Activated naive CD4-positive, alpha-beta T cell treated with anti-CD3 and anti-CD28 coated beads, Interleukin-2, amount 50 U/mL, for 16 hours (primary cell): Measurements from ENCODE around the gene MEF2D.

Experiments
- DNase-seq: peaks from one replicate; pipeline ENCODE4 v3.0.0-alpha.2; 2020

MEF2D gene

DNA sequence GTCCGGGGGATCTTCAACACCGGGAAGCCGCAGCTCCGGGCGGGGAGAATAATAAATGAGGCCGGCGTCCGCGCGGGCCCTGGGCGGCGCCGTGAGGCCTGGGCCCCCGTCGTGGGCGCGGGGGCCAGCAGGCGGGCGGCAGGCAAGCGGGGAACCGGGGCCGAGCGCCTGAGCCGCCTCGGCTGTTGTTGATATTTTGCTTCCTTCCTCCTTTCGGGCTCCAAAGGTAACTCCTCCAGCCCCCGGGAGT, at the start of gene MEF2D:
Gene MEF2D (minus strand): TSS at position 233 of the 250 bp plus-strand sequence. CDS start 17,483 bp downstream, outside the sequence.
- DNase-seq = no peak

DNA sequence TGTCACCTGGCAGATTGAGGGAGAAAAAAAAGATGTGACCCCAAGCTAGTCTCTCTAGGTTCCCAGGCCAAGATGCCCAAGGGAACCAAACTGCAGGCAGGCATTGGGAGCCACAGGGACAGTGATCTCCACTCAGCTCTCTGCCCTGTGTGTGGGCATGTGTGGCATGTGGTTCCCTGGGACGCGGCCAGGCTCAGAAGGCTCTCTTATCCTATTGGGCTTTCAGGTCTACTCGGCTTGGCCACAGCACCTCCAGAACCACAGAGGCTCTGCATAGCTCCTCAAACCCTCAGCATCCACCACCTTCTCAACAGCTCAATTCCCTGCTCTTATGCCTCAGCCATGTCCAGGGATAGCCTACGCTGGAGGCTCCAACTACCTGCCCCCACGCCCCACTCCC, 49.8 kb upstream of the MEF2D start:
- DNase-seq = no peak

DNA sequence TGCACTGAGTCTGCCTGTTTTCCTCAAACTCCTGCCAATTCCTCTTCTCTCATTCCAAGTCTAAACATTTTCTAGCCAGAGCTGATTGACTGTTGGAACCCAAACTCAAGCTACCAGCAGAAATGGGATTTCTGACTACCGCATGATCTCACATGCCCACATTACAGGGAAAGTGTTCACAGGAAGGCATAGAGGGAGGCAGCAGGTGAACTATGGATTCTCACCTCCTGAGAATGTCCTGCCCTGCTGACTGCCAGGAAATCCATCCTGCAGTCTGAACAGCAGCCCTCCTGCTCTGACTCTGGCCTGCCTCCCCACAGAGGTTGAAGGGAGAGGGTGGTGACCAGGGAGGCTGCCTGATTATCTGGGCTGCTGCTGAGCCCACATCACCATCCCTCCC, 49.3 kb upstream of the MEF2D start:
- DNase-seq = no peak

- no peak for DNase-seq
Observed at GRCh38 chr1:156549390-156549789, 48.8 kb upstream of the MEF2D start.

DNA sequence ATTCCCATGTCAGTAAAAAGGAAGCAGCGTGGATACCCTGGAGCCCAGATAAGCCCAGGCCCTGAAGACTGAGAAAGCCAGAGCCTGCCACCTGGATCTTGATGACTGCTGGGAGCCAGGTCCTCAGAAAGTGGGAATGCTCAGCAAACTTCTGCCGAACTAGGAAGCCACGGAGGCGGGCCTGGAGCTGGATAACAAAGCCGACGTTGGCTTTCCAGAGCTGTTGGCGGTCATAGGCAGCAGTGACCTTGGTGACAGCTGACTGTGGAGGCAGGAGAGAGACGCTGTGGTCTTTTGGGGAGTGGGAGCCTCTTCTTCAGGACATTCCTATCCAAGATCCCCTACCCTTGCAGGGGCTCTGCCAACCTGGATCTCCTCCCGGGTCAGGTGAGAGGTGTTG, 47.4 kb upstream of the MEF2D start:
- DNase-seq = no peak

DNA sequence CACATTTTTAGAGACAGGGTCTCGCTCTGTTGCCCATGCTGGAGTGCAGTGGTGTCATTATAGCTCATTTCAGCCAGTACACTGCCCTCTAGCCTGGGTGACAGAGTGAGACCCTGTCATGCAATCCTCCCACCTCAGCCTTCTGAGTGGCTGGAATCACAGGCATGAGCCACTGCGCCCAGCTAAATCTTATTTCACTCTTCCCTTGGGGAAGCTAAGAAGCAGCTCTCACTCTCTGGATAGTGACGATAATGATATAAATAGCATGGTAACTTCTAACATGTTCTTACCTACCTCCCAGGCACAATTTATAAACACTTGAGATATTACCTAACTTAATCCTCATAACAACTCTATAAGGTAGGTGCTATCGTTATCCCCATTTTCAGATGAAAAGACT, 46.9 kb upstream of the MEF2D start:
- no peak for DNase-seq

GRCh38 chr1:156546267-156546666, 45.7 kb upstream of the MEF2D start:
- no peak for DNase-seq

GRCh38 chr1:156544592-156545102, 44.1 kb upstream of the MEF2D start:
- DNase-seq = no peak

DNA sequence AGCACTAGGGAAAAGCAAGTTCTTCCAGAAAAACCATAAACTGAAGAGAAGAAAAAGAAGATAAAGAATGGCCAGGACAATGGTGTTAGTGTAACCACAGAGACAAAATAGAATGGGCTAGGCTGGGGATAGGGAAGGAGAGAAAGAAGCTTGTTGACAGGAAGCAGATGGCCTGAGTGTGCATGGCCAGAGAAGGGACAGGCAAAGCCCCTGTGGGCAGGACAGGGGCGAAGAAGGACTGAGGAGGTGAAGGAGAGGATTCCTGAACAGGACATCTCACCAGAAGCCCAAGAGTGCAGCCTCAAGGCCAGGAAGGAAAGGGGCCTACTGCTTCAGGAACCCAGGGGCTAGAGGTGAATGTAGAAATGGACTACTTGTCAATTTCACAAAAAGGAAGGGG, 42.5 kb upstream of the MEF2D start:
- no peak for DNase-seq

DNA sequence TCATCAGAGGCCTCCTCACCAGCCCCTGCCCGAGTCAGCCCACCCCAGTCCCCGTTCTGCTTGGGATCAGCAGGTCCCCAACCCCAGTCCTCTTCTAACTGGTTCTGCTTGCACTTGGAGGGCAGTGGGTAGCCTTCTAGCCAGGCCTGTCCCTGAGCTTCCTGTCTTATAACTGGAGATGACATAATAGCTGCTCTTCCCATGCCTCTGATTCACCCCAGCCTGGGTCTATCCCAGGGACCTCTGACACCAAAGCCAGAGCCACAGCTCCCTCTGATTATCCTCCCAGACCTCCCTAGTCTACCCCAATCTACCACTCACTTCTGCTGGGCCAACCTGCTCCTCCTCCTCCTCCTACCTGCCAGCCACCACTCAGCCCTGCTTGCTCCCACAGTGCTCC, 40.4 kb upstream of the MEF2D start:
- DNase-seq = no peak

GRCh38 chr1:156539818-156540355, 39.3 kb upstream of the MEF2D start:
- no peak for DNase-seq

DNA sequence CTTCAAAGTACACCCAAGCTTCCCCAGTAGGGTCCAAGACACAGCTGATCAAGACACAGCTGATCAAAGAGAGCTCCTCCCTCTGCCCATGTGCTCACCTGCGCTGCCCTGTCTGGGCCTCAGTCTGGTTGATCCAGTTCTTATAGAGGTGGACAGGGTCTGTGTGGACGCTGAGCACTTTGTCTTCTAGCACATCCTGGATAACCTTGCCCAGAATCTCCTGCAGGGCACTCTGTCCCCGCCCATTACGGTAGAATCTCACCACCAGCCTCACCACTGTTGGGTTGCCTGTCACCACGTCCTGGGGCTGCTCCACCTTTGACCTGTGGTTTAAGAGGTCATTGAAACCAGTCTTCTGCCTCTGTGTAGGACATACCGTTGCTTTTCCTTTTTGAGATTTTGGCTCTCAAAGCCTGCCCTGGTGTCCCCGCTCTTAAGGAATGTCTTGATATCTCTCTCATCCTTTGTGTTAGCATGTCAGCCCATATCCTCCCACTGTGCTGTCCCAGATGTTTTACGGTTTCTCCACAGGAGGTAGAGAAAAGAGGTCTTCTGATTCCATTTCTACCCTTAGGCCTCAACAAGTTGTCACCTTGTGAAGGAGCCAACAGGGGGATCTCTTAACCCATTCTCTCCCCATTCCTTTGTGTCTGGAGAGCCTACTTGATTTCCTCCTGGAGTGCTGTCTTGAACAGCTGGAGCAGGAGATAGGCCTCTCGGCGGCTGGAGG, 38.3 kb upstream of the MEF2D start:
- no peak for DNase-seq

GRCh38 chr1:156537027-156537426, 36.5 kb upstream of the MEF2D start:
- DNase-seq = no peak

GRCh38 chr1:156534424-156535060, 34.0 kb upstream of the MEF2D start:
- no peak for DNase-seq

- DNase-seq = no peak
Observed at GRCh38 chr1:156533568-156534220, 33.1 kb upstream of the MEF2D start.

- no peak for DNase-seq
Observed at GRCh38 chr1:156532374-156532773, 31.8 kb upstream of the MEF2D start.

DNA sequence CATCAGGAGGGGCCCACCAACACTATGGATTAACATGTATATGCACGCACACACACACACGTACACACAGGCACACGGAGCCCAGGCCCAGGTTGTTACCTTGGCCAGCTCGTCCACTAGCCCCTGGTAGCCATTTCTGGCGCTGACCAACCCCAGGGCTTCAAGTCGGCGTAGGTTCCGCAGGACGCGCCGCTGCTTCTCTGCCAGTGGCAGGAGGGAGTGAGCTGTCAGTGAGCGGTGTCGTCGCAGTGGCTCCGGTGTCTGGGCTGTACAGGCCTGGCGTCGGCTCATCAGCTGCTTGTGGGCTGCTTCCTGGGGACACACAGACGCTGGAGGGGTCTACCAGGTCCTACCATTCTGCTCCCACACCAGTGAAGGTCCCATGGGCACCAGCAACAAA, 29.4 kb upstream of the MEF2D start:
- no peak for DNase-seq

GRCh38 chr1:156528875-156529425, 28.4 kb upstream of the MEF2D start:
- DNase-seq = no peak

DNA sequence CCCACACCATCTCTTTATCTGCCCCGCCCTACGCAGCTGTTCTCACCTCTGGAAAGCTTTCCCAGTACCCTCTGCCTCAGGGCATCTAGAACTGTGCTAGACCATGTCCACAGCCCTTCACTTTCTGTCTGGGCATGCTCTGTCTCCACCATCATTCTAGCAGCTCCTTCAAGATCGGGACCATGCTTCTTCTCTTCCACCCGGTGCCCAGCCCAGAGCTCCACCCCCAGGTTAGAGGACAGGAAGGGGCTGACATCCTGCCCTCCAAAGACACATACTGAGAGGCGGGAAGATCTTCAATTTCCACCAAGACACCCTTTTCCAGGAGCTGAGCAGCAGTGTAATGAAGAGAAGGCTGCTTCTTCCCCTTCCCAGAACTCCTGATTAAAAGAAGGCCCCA, 27.7 kb upstream of the MEF2D start:
- no peak for DNase-seq

GRCh38 chr1:156527584-156527983, 27.0 kb upstream of the MEF2D start:
- no peak for DNase-seq

DNA sequence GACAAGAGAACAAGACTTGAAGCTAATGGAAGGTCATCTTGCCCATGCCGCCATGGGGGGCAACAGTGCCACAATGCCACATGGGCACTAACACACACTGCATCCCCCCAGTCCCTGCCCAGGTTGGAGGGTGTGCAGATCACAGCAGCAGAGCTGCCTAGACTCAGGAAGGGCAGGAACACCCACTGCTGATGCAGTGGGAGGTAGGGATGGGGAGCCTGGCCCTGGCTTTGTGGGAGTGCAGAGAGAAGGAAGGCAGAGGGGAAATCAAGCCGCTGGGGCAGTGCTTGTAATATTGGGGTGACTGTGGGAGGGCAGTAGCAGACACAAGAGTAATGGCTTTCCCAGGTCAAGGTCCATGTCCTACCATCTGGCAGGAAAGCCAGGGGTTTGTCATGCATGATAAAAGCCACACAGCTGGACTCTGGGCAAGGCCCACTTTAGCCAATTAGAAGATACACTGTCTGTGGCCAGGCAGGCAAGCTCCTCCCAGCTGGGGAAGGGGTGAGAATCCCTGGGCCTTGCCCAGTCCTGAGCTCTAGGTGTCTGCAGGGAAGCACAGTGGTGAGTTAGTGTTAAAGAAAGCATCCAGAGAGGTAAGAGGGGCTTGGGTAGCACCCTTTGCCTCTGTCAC, 25.4 kb upstream of the MEF2D start:
- DNase-seq = no peak

GRCh38 chr1:156525071-156525501, 24.5 kb upstream of the MEF2D start:
- DNase-seq = no peak

GRCh38 chr1:156524481-156524869, 23.9 kb upstream of the MEF2D start:
- no peak for DNase-seq
